GM13976 (cell line): ENCODE results near the gene TIGD3.

Experiments
- DNase-seq: peaks from one replicate; pipeline ENCODE4 v3.0.0; 2012; ENCODE audit warnings: low spot score
- in situ Hi-C: fragments of 300-500 bp; cut with MboI; formaldehyde crosslinking; loops from one replicate; pipeline ENCODE4 v1.12.0; 2022; ENCODE audit warnings: low sequenced_read_pairs, mixed read lengths, inconsistent platforms; ENCODE audit not compliant: unreplicated experiment
- TF ChIP-seq, protein P1 (sequence below): IDR thresholded peaks from 2 replicates; pipeline ENCODE4 v1.5.1; 2012; ENCODE audit warnings: borderline replicate concordance, mild to moderate bottlenecking; ENCODE audit not compliant: insufficient read depth; ENCODE audit errors: extremely low read depth, missing control alignments, control extremely low read depth

The TIGD3 gene

GRCh38 chr11:65338676-65339075, 15.9 kb upstream of the TIGD3 start:
- TF ChIP-seq, protein P1, sequence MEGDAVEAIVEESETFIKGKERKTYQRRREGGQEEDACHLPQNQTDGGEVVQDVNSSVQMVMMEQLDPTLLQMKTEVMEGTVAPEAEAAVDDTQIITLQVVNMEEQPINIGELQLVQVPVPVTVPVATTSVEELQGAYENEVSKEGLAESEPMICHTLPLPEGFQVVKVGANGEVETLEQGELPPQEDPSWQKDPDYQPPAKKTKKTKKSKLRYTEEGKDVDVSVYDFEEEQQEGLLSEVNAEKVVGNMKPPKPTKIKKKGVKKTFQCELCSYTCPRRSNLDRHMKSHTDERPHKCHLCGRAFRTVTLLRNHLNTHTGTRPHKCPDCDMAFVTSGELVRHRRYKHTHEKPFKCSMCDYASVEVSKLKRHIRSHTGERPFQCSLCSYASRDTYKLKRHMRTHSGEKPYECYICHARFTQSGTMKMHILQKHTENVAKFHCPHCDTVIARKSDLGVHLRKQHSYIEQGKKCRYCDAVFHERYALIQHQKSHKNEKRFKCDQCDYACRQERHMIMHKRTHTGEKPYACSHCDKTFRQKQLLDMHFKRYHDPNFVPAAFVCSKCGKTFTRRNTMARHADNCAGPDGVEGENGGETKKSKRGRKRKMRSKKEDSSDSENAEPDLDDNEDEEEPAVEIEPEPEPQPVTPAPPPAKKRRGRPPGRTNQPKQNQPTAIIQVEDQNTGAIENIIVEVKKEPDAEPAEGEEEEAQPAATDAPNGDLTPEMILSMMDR, result no peak
- in situ Hi-C loops, result no loop called here
- no peak for DNase-seq

DNA sequence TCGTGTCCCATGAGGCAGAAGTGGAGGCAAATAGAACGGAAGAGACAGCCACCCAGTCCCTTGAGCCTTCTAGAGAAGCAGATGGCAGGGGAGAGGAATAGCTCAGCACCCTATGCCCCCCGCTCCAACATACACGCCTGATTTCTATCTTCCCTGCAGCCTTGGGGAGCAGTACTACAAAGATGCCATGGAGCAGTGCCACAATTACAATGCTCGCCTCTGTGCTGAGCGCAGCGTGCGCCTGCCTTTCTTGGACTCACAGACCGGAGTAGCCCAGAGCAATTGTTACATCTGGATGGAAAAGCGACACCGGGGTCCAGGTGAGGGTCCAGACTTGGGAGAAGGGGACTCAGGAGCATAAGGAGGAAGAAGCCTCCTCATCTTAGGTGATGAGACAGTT, 14.3 kb upstream of the TIGD3 start:
- in situ Hi-C loops, result no loop called here
- no peak for DNase-seq
- TF ChIP-seq, protein P1, result no peak

DNA sequence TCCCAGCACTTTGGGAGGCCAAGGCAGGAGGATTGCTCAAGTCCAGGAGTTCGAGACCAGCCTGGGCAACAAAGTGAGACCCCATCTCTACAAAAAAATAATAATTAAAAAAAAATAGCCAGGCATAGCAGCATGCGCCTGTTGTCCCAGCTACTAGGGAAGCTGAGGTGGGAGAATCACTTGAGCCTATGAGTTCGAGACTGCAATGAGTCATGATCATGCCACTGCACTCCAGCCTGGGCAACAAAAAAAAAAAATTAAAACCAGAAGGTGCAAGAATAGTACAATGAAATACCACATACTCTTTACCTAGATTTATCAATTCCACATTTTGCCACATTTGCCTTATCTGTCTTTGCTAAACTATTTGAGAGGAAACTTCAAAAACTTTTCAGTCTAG, 12.7 kb upstream of the TIGD3 start:
- no peak for DNase-seq
- in situ Hi-C loops, result no loop called here
- TF ChIP-seq, protein P1, result no peak

DNA sequence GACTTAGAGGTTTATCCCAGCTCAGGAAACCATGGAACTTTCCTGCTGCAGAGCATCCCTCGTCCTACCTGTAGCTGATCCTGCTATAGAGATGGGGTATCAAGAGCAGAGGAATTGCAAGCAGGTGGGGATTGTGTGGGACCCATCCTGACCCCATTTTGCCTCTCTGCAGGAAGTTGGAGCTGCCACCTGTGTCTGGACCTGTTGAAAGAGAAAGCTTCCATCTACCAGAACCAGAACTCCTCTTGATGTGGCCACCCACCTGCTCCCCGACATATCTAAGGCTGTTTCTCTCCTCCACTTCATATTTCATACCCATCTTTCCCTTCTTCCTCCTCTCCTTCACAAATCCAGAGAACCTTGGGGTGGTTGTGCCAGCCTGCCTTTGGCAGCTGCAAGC, 3.0 kb upstream of the TIGD3 start:
- in situ Hi-C loops, result no loop called here
- TF ChIP-seq, protein P1, result no peak
- no peak for DNase-seq

DNA sequence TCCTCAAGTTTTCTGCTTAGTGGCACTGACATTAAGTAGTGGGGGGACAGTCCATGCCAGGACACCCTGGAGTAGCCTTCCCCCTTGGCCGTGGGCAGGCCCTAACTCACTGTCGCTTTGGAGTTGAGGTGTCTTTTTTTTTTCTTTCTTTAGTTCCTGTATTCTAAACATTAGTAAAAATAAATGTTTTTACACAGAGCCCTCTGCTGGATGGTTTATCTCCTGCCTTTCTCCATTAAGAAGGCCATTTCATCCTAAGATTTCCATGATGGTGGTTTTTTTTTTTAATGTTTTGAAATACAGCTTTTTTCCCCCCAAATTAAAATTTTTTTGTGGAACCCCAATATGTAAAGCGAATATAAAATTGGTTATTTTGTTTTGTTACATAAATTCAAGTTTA, 1.8 kb upstream of the TIGD3 start:
- in situ Hi-C loops, result no loop called here
- TF ChIP-seq, protein P1, result no peak
- no peak for DNase-seq

DNA sequence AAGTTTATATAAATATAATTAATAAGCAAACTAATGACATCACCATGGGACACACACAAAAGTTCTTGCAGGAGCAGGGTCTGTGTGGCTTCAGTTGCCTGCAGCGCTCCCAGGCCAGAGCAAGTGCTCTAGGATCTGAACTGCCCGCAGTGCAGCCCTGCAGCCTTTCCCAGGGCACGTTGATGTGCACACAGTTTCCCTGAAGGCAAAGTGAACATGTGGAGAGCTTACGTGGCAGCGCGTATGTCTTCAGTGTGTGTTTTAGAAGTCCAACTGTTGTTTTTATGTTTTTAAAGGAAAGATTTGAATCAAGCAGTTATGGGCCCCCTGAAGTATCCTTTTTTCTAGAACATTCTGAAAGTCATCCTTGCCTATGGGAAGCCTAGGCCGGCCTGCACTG, 1.2 kb upstream of the TIGD3 start:
- in situ Hi-C loops, result no loop called here
- no peak for DNase-seq
- TF ChIP-seq, protein P1, result no peak

GRCh38 chr11:65353900-65354264, 669 bp upstream of the TIGD3 start:
- TF ChIP-seq, protein P1, result no peak
- in situ Hi-C loops, result no loop called here
- DNase-seq, result no peak
